Measurements from ENCODE around the gene KRT84. TPM values are rescaled to one million over a fixed set of nuclear protein-coding genes. Genes with fewer than 3 reads are reported as not detected.

KRT84 gene
- total RNA-seq, 4 donors from 2014 or later: not detected

DNA sequence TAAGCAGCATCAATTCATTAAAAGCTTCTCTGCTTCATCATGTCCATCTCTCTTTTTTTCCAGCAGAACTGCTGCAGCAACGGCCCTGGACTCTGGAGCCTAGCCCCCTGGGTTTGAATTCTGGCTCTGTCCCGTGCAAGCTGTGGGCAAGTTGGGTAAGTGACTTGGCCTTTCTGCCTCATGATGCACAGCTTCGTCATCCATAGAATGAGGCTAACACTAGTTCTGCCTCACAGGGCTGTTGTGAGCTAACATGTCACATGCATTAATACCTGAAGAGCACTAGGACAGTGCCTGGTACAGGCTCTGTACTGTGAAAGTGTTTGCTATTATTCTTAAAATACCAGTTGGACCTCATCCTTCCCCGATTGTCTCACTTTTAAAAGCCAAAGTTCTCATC, 16.5 kb upstream of the KRT84 start:
- H3K36me3 ChIP-seq: no peaks in the 10 kb centered on the region
- DNase-seq (ENCODE audit: extremely low spot score): no peak

GRCh38 chr12:52401526-52401925, 16.1 kb upstream of the KRT84 start:
- TF ChIP-seq, protein P1, sequence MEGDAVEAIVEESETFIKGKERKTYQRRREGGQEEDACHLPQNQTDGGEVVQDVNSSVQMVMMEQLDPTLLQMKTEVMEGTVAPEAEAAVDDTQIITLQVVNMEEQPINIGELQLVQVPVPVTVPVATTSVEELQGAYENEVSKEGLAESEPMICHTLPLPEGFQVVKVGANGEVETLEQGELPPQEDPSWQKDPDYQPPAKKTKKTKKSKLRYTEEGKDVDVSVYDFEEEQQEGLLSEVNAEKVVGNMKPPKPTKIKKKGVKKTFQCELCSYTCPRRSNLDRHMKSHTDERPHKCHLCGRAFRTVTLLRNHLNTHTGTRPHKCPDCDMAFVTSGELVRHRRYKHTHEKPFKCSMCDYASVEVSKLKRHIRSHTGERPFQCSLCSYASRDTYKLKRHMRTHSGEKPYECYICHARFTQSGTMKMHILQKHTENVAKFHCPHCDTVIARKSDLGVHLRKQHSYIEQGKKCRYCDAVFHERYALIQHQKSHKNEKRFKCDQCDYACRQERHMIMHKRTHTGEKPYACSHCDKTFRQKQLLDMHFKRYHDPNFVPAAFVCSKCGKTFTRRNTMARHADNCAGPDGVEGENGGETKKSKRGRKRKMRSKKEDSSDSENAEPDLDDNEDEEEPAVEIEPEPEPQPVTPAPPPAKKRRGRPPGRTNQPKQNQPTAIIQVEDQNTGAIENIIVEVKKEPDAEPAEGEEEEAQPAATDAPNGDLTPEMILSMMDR (IDR thresholded peaks at IDR 0.05): no peak
- TF ChIP-seq POLR2A (IDR thresholded peaks at IDR 0.05; ENCODE audit: low read depth): no peak
- no peak for TF ChIP-seq EP300 (IDR thresholded peaks at IDR 0.05)
- TF ChIP-seq POLR2AphosphoS5 (IDR thresholded peaks at IDR 0.05): no peak
- H3K4me3 ChIP-seq: no peak overlapping the region
- no peak overlapping the region for H3K27ac ChIP-seq (replicated peaks in 1 of 4)
- no peak for DNase-seq (ENCODE audit: extremely low spot score)
- peaks cover 0 to 25% (median 0%) of the 10 kb centered on the region in 4 donors for H3K27me3 ChIP-seq
- no peaks in the 10 kb centered on the region for H3K4me1 ChIP-seq
- intact Hi-C loops (cut with DNase I): no loop called here
- H3K36me3 ChIP-seq: no peaks in the 10 kb centered on the region
- no peaks in the 10 kb centered on the region for H3K9me3 ChIP-seq
- WGBS: 90% methylated on average over 5 of the region's 5 CpGs

More for the DNA sequence above, 16.5 kb upstream of the KRT84 start:
- H3K4me1 ChIP-seq: no peaks in the 10 kb centered on the region
- H3K27ac ChIP-seq (replicated peaks in 1 of 4): no peak overlapping the region
- no peak overlapping the region for H3K4me3 ChIP-seq
- TF ChIP-seq POLR2AphosphoS5 (IDR thresholded peaks at IDR 0.05): no peak
- no peak for TF ChIP-seq POLR2A (IDR thresholded peaks at IDR 0.05; ENCODE audit: low read depth)
- TF ChIP-seq, protein P1 (IDR thresholded peaks at IDR 0.05): no peak
- TF ChIP-seq EP300 (IDR thresholded peaks at IDR 0.05): no peak
- no peaks in the 10 kb centered on the region for H3K9me3 ChIP-seq
- peaks cover 0 to 29% (median 0%) of the 10 kb centered on the region in 4 donors for H3K27me3 ChIP-seq
- 90% methylated on average over 4 of the region's 4 CpGs for WGBS
- intact Hi-C loops (cut with DNase I): no loop called here

DNA sequence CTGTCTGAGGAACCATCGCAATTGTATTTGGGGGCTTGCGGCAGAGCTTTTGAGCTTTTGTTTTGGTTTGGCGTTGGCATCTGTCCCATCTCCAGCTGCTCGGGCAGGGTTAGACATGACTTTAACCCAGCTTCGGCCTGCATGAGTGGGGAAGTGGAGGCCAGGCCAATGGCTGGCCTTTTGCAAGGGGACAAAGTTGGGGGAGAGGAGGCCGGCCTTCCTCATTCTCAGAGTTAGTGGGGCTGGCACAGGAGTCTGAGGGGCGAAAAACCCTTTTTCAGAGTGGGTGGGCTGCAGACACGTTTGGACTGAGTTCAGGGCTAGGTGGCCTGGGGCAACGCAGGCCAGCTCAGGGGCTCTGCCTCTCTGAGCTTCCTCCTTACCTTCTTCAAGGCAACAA, 15.5 kb upstream of the KRT84 start:
- intact Hi-C loops (cut with DNase I): no loop called here
- no peaks in the 10 kb centered on the region for H3K4me1 ChIP-seq
- no peak for DNase-seq (ENCODE audit: extremely low spot score)
- 93% methylated on average over 8 of the region's 9 CpGs for WGBS
- H3K27me3 ChIP-seq: peaks cover 0 to 19% (median 0%) of the 10 kb centered on the region in 4 donors
- H3K9me3 ChIP-seq: no peaks in the 10 kb centered on the region
- H3K27ac ChIP-seq (replicated peaks in 1 of 4): no peak overlapping the region
- TF ChIP-seq EP300 (IDR thresholded peaks at IDR 0.05) (no peak), POLR2AphosphoS5 (IDR thresholded peaks at IDR 0.05) (no peak), POLR2A (IDR thresholded peaks at IDR 0.05; ENCODE audit: low read depth) (no peak)
- TF ChIP-seq, protein P1 (IDR thresholded peaks at IDR 0.05): no peak
- no peaks in the 10 kb centered on the region for H3K36me3 ChIP-seq
- no peak overlapping the region for H3K4me3 ChIP-seq

GRCh38 chr12:52399756-52400155, 14.3 kb upstream of the KRT84 start:
- Histone ChIP-seq H3K4me1 (no peaks in the 10 kb centered on the region), H3K9me3 (no peaks in the 10 kb centered on the region), H3K27me3 (peaks cover 0 to 15% (median 0%) of the 10 kb centered on the region in 4 donors), H3K27ac (replicated peaks in 1 of 4) (no peak overlapping the region), H3K36me3 (no peaks in the 10 kb centered on the region), H3K4me3 (no peak overlapping the region)
- TF ChIP-seq, protein P1 (IDR thresholded peaks at IDR 0.05): no peak
- TF ChIP-seq POLR2AphosphoS5 (IDR thresholded peaks at IDR 0.05) (no peak), POLR2A (IDR thresholded peaks at IDR 0.05; ENCODE audit: low read depth) (no peak), EP300 (IDR thresholded peaks at IDR 0.05) (no peak)
- intact Hi-C loops (cut with DNase I): no loop called here
- WGBS: 95% methylated on average over 12 of the region's 16 CpGs
- no peak for DNase-seq (ENCODE audit: extremely low spot score)

DNA sequence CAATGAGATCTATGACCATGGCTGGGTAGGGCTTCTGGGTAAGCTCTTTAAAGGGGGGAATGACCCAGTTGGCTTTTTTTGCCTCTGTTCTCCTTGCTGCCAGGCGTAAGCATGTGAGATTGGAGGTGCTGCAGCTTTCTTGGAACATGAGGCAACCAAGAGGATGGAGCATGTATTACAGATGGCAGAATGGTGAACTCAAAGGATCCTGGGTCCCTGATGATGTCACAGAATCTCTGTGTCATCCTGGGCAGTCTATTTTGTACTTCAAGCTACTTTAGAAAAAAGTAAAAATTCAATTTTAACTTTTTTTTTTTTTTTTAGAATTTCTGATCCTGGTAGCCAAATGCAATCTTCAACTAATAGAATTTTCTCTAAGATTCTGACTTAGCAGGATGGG, 12.7 kb upstream of the KRT84 start:
- Histone ChIP-seq H3K4me1 (no peaks in the 10 kb centered on the region), H3K9me3 (no peaks in the 10 kb centered on the region), H3K36me3 (no peaks in the 10 kb centered on the region), H3K27me3 (peaks cover 0 to 15% (median 0%) of the 10 kb centered on the region in 4 donors), H3K4me3 (no peak overlapping the region), H3K27ac (replicated peaks in 1 of 4) (no peak overlapping the region)
- TF ChIP-seq, protein P1 (IDR thresholded peaks at IDR 0.05): no peak
- TF ChIP-seq EP300 (IDR thresholded peaks at IDR 0.05): no peak
- no peak for TF ChIP-seq POLR2AphosphoS5 (IDR thresholded peaks at IDR 0.05)
- TF ChIP-seq POLR2A (IDR thresholded peaks at IDR 0.05; ENCODE audit: low read depth): no peak
- intact Hi-C loops (cut with DNase I): no loop called here
- DNase-seq (ENCODE audit: extremely low spot score): no peak
- 88% methylated on average over 1 of the region's 1 CpG for WGBS
